Measurements from ENCODE around the gene TRPC4.

TRPC4 gene

DNA sequence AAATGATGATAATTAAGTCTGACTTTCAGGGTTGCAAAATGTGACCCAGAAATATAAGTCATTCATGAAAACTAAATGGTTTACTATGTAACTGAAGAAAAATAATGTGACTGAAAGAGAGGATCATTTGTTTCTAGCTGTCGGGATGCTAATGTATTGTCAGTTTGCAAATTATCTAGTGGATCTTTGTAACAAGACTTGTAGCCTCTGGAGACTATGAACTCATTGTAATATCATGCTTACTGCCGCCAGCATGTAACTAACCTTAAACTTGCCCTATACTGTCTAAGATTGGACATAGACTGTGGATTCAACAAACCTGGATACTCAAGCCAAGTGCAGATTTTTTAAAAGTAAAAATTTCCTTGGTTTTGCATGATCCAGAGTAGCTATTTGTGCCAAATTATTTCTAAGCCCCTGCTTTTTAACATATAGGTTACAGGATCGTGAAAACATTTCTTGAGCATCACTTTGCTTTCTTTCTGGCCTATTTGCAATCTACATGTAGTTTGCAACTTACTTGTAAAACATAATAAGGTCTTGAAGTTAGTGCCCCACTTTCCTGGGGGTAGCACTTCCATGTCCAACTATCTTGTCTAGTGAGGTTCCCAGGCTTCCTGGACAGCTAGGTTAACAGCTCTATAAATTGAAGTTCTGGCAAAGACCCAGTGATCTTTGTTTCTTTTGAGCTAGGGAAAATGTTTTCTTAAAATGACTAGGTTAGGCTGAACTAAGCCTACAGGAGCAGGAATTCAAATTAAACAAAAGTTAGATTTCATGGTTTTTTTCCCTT, 267.7 kb downstream of the TRPC4 start:
- no peak overlapping the region for H3K4me3 ChIP-seq (replicated peaks; ENCODE audit: low read depth, low read length)
- no peaks in the 10 kb centered on the region for H3K27me3 ChIP-seq (replicated peaks; ENCODE audit: control insufficient read depth, insufficient read depth, low read length)
- no peaks in the 10 kb centered on the region for H3K36me3 ChIP-seq (ENCODE audit: control insufficient read depth, insufficient read depth, low read length)
- no peak for TF ChIP-seq CTCF (IDR thresholded peaks at IDR 0.05; ENCODE audit: insufficient read depth, low read length, poor library complexity, severe bottlenecking)
- no peak for DNase-seq (ENCODE audit: extremely low read depth, insufficient read length)

GRCh38 chr13:37599519-37599918, 270.1 kb downstream of the TRPC4 start:
- Histone ChIP-seq H3K27me3 (replicated peaks; ENCODE audit: control insufficient read depth, insufficient read depth, low read length) (no peaks in the 10 kb centered on the region), H3K36me3 (ENCODE audit: control insufficient read depth, insufficient read depth, low read length) (no peaks in the 10 kb centered on the region), H3K4me3 (replicated peaks; ENCODE audit: low read depth, low read length) (no peak overlapping the region)
- no peak for TF ChIP-seq CTCF (IDR thresholded peaks at IDR 0.05; ENCODE audit: insufficient read depth, low read length, poor library complexity, severe bottlenecking)
- no peak for DNase-seq (ENCODE audit: extremely low read depth, insufficient read length)

DNA sequence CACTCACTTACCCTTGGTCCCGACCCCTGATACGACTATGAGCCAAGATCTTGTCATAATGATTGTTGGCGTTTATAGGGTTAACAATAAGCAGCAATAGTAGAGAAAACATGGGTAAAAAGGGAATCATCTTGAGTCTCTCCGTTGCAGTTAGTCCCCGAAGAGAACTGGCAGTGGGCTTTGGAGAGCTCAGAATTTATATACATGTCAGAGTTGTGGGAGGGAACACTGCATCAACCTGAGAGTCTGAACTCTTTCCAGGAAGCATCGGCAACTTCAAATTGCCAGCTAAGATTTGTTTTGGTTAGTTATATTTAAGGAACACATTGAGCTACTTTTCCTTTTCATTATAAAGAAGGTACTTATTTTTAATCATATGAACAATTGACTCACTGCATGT, 271.0 kb downstream of the TRPC4 start, which contains the start of gene POSTN:
POSTN (minus strand) TSS at position 172 of the 400 bp plus-strand sequence; CDS start at position 130, 42 bp downstream.
- DNase-seq (ENCODE audit: extremely low read depth, insufficient read length) = no peak
- H3K4me3 ChIP-seq (replicated peaks; ENCODE audit: low read depth, low read length) = no peak within 1 kb of the TSS
- H3K36me3 ChIP-seq (ENCODE audit: control insufficient read depth, insufficient read depth, low read length) = no peaks in the 10 kb centered on the region
- H3K27me3 ChIP-seq (replicated peaks; ENCODE audit: control insufficient read depth, insufficient read depth, low read length) = no peaks in the 10 kb centered on the region
- TF ChIP-seq CTCF (IDR thresholded peaks at IDR 0.05; ENCODE audit: insufficient read depth, low read length, poor library complexity, severe bottlenecking) = no peak

DNA sequence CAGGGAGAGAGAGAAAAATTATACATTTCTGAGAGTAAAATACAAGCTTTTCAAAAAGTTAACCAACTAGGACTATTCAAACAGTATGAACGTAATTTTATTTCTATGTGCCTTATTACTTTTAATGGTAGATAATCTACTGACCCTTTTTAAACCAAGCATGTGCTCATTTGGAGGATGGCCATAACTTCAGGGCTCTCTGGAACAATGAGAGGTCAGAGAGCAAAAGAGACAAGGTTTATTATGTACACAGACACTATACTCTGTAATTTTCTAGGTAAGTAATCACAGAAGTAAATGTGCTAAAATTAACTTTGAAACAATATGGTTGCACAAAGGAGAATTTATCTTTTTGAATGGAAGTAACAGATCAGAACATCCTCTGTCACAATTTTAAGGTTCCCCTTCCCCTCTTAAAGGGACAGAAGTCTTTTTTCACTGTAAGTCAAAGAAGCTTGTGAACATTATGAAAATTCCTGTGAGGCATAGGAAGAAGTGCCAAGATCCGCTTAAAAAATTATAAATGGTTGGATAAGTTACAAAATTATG, 272.0 kb downstream of the TRPC4 start:
- no peak for DNase-seq (ENCODE audit: extremely low read depth, insufficient read length)
- TF ChIP-seq CTCF (IDR thresholded peaks at IDR 0.05; ENCODE audit: insufficient read depth, low read length, poor library complexity, severe bottlenecking) = no peak
- no peaks in the 10 kb centered on the region for H3K27me3 ChIP-seq (replicated peaks; ENCODE audit: control insufficient read depth, insufficient read depth, low read length)
- H3K36me3 ChIP-seq (ENCODE audit: control insufficient read depth, insufficient read depth, low read length) = no peaks in the 10 kb centered on the region
- no peak overlapping the region for H3K4me3 ChIP-seq (replicated peaks; ENCODE audit: low read depth, low read length)

DNA sequence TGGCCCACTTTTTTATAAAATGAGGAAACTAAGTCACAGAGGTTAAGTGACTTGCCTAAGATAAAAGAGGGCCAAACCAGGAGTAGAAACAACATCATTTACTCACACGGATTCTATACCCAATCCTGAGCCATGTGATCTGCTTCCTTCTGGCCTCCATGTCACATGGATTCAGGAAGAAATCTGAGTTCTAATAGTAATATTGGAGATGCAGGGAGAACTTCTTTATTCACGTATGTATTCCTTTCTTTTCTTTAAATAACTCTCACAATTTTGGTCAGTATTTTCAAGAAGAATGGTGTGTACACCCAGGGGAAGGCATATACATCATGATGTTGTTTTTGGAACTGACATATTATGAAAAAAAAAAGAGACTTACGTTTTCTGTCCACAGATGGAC, 272.8 kb downstream of the TRPC4 start:
- H3K36me3 ChIP-seq (ENCODE audit: control insufficient read depth, insufficient read depth, low read length) = no peaks in the 10 kb centered on the region
- DNase-seq (ENCODE audit: extremely low read depth, insufficient read length) = no peak
- H3K27me3 ChIP-seq (replicated peaks; ENCODE audit: control insufficient read depth, insufficient read depth, low read length) = no peaks in the 10 kb centered on the region
- H3K4me3 ChIP-seq (replicated peaks; ENCODE audit: low read depth, low read length) = no peak overlapping the region
- no peak for TF ChIP-seq CTCF (IDR thresholded peaks at IDR 0.05; ENCODE audit: insufficient read depth, low read length, poor library complexity, severe bottlenecking)
